PC-9 (cell line): Measurements from ENCODE around the gene RYR3.

ENCODE experiments used
- EZH2 ChIP-seq: fragments of 200-600 bp; sonication (generic); IDR thresholded peaks from 2 replicates; pipeline ENCODE4 v1.8.0; 2017; ENCODE audit warnings: antibody characterized with exemption, low read depth
- TF ChIP-seq, protein P1 (sequence below): fragments of 200-600 bp; sonication (generic); conservative IDR thresholded peaks from 2 replicates; pipeline ENCODE4 v1.6.1; 2017; ENCODE audit warnings: mixed run types, antibody characterized with exemption, mild to moderate bottlenecking, moderate library complexity

DNA sequence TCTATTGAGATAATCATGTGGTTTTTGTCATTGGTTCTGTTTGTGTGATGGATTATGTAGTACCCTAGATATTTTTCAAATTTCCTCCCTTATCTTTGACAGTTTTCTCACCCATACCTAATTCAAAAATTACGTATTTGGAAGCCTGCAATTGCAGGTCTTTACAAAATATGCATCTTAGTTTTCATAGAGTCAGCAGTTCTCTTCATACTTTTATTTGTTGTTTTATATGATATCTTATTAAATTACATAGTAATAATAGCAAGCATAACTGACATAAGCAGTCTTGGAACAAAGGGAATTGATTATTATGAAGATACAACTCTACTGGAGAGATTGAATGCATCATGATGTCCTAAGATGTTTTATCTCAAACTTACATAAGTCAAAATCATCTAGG lies 442.2 kb downstream of the RYR3 start:
- TF ChIP-seq, protein P1, sequence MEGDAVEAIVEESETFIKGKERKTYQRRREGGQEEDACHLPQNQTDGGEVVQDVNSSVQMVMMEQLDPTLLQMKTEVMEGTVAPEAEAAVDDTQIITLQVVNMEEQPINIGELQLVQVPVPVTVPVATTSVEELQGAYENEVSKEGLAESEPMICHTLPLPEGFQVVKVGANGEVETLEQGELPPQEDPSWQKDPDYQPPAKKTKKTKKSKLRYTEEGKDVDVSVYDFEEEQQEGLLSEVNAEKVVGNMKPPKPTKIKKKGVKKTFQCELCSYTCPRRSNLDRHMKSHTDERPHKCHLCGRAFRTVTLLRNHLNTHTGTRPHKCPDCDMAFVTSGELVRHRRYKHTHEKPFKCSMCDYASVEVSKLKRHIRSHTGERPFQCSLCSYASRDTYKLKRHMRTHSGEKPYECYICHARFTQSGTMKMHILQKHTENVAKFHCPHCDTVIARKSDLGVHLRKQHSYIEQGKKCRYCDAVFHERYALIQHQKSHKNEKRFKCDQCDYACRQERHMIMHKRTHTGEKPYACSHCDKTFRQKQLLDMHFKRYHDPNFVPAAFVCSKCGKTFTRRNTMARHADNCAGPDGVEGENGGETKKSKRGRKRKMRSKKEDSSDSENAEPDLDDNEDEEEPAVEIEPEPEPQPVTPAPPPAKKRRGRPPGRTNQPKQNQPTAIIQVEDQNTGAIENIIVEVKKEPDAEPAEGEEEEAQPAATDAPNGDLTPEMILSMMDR: no peak
- no peak for TF ChIP-seq EZH2
